H9 (cell line): ENCODE measurements around the gene FREM1. TPM values are rescaled to one million over a fixed set of nuclear protein-coding genes. Genes with fewer than 3 reads are reported as not detected.

Experiments used
- DNase-seq: peaks from one replicate; pipeline ENCODE4 v3.0.0-alpha.2; 2017
- H2AFZ ChIP-seq: one replicate; pipeline ENCODE4 v1.6.1; 2013; ENCODE audit warnings: mild to moderate bottlenecking, low read length, control low read depth, moderate library complexity
- H2AK5ac ChIP-seq: 2 replicates; pipeline ENCODE4 v1.6.1; 2013; ENCODE audit warnings: low read length, control low read depth, mixed read lengths; ENCODE audit not compliant: insufficient read length
- H2BK120ac ChIP-seq: one replicate; pipeline ENCODE4 v1.6.1; 2013; ENCODE audit warnings: low read depth, mild to moderate bottlenecking, low read length, control low read depth, inconsistent platforms; ENCODE audit not compliant: poor library complexity, severe bottlenecking
- H2BK12ac ChIP-seq: 2 replicates; pipeline ENCODE4 v1.6.1; 2013; ENCODE audit warnings: low read length, control low read depth, mixed read lengths, low read depth; ENCODE audit not compliant: insufficient read length
- H2BK15ac ChIP-seq: 2 replicates; pipeline ENCODE4 v1.6.1; 2013; ENCODE audit warnings: low read depth, low read length, control low read depth
- H2BK20ac ChIP-seq: one replicate; pipeline ENCODE4 v1.6.1; 2013; ENCODE audit warnings: low read depth, mild to moderate bottlenecking, low read length, control low read depth, inconsistent platforms; ENCODE audit not compliant: poor library complexity, severe bottlenecking
- H2BK5ac ChIP-seq: 2 replicates; pipeline ENCODE4 v1.6.1; 2013; ENCODE audit warnings: low read length, control low read depth, mixed read lengths; ENCODE audit not compliant: insufficient read length
- H3K14ac ChIP-seq: 2 replicates; pipeline ENCODE4 v1.6.1; 2013; ENCODE audit warnings: low read length, control low read depth; ENCODE audit not compliant: insufficient read depth
- H3K18ac ChIP-seq: 2 replicates; pipeline ENCODE4 v1.6.1; 2013; ENCODE audit warnings: low read depth, mild to moderate bottlenecking, mixed read lengths, low read length, control low read depth; ENCODE audit not compliant: insufficient read length
- H3K23ac ChIP-seq: 2 replicates; pipeline ENCODE4 v1.6.1; 2013; ENCODE audit warnings: low read length, control low read depth, mixed read lengths, low read depth; ENCODE audit not compliant: insufficient read length
- H3K23me2 ChIP-seq: 2 replicates; pipeline ENCODE4 v1.6.1; 2013; ENCODE audit warnings: low read depth, mild to moderate bottlenecking, mixed read lengths, low read length, control low read depth; ENCODE audit not compliant: insufficient read length, poor library complexity, severe bottlenecking
- H3K27ac ChIP-seq: 2 replicates; pipeline ENCODE4 v1.5.1; 2013; ENCODE audit warnings: low read length, control low read depth, mixed read lengths, low read depth; ENCODE audit not compliant: insufficient read length
- H3K27me3 ChIP-seq: 2 replicates; pipeline ENCODE4 v1.6.1; 2013; ENCODE audit warnings: low read length, control low read depth, inconsistent platforms; ENCODE audit not compliant: insufficient read depth
- H3K4ac ChIP-seq: 2 replicates; pipeline ENCODE4 v1.6.1; 2013; ENCODE audit warnings: low read depth, mild to moderate bottlenecking, control low read depth, inconsistent platforms, low read length, moderate library complexity
- H3K4me1 ChIP-seq: 2 replicates; pipeline ENCODE4 v1.6.1; 2013; ENCODE audit warnings: low read length, control low read depth, inconsistent platforms; ENCODE audit not compliant: insufficient read depth
- H3K4me2 ChIP-seq: 2 replicates; pipeline ENCODE4 v1.6.1; 2013; ENCODE audit warnings: low read length, control low read depth, mixed read lengths; ENCODE audit not compliant: insufficient read length, insufficient read depth
- H3K56ac ChIP-seq: 2 replicates; pipeline ENCODE4 v1.6.1; 2013; ENCODE audit warnings: low read depth, mild to moderate bottlenecking, mixed read lengths, low read length, control low read depth; ENCODE audit not compliant: insufficient read length
- H3K79me1 ChIP-seq: 2 replicates; pipeline ENCODE4 v1.6.1; 2013; ENCODE audit warnings: low read depth, mild to moderate bottlenecking, moderate library complexity, low read length, control low read depth, inconsistent platforms; ENCODE audit not compliant: insufficient read depth, poor library complexity, severe bottlenecking
- H3K79me2 ChIP-seq: 2 replicates; pipeline ENCODE4 v1.6.1; 2013; ENCODE audit warnings: low read length, control low read depth, inconsistent platforms; ENCODE audit not compliant: insufficient read depth
- H3K9ac ChIP-seq: 2 replicates; pipeline ENCODE4 v1.6.1; 2013; ENCODE audit warnings: low read length, control low read depth, mixed read lengths; ENCODE audit not compliant: insufficient read length; ENCODE audit errors: extremely low read depth
- H3K9me3 ChIP-seq: one replicate; pipeline ENCODE4 v1.6.1; 2013; ENCODE audit warnings: low read depth, low read length, inconsistent platforms; ENCODE audit not compliant: control insufficient read depth
- H3T11ph ChIP-seq: one replicate; pipeline ENCODE4 v1.6.1; 2013; ENCODE audit warnings: mild to moderate bottlenecking, low read length, control low read depth, inconsistent platforms
- H4K20me1 ChIP-seq: one replicate; pipeline ENCODE4 v1.6.1; 2013; ENCODE audit not compliant: control insufficient read depth, insufficient read length, insufficient read depth
- H4K5ac ChIP-seq: 2 replicates; pipeline ENCODE4 v1.6.1; 2013; ENCODE audit warnings: low read depth, mild to moderate bottlenecking, mixed read lengths, low read length, control low read depth; ENCODE audit not compliant: insufficient read length
- H4K8ac ChIP-seq: replicated peaks from 2 replicates; pipeline ENCODE4 v1.6.1; 2013; ENCODE audit warnings: low read length, control low read depth, mixed read lengths, low read depth; ENCODE audit not compliant: insufficient read length
- H4K91ac ChIP-seq: 2 replicates; pipeline ENCODE4 v1.6.1; 2013; ENCODE audit warnings: low read depth, mild to moderate bottlenecking, moderate library complexity, mixed read lengths, low read length, control low read depth; ENCODE audit not compliant: insufficient read length
- H3K27ac Mint-ChIP-seq, 3 experiments: 2 replicates in 2 of 3; 3 replicates in 1 of 3; pipeline ENCODE4 v1.8.0; 2020 to 2021; ENCODE audit warnings: mixed read lengths in 3 of 3, mild to moderate bottlenecking in 1 of 3, moderate library complexity in 1 of 3
- H3K27me3 Mint-ChIP-seq: 2 replicates; pipeline ENCODE4 v1.8.0; 2021; ENCODE audit warnings: low read depth, mild to moderate bottlenecking, moderate library complexity, mixed read lengths
- H3K36me3 Mint-ChIP-seq, 3 experiments: 2 replicates in 2 of 3; 3 replicates in 1 of 3; pipeline ENCODE4 v1.8.0; 2020 to 2021; ENCODE audit warnings: low read depth in 3 of 3, mixed read lengths in 3 of 3; ENCODE audit not compliant: insufficient read depth in 1 of 3
- H3K4me1 Mint-ChIP-seq, 2 experiments: 2 replicates each; pipeline ENCODE4 v1.8.0; 2020; ENCODE audit warnings: mixed read lengths in 2 of 2
- H3K4me3 Mint-ChIP-seq, 2 experiments: 2 replicates in 1 of 2; 3 replicates in 1 of 2; pipeline ENCODE4 v1.8.0; 2020 to 2021; ENCODE audit warnings: mild to moderate bottlenecking in 2 of 2, mixed read lengths in 2 of 2, moderate library complexity in 1 of 2
- H3K9me3 Mint-ChIP-seq, 2 experiments: 2 replicates in 1 of 2; 3 replicates in 1 of 2; pipeline ENCODE4 v1.8.0; 2020; ENCODE audit warnings: mild to moderate bottlenecking in 2 of 2, mixed read lengths in 2 of 2, moderate library complexity in 1 of 2
- CTCF ChIP-seq: fragments of 200-600 bp; sonication (generic); conservative IDR thresholded peaks from 3 replicates; pipeline ENCODE4 v1.8.0; 2021; ENCODE audit warnings: antibody characterized with exemption, mild to moderate bottlenecking
- WGBS: extraction: QIAGEN DNeasy Blood & Tissue Kit; methylation state at CpG from one replicate; pipeline ENCODE4 v1.1.7; 2013; ENCODE audit warnings: missing lambda C conversion rate, low lambda C conversion rate, mixed read lengths; ENCODE audit not compliant: insufficient read length; ENCODE audit errors: extremely low coverage; 5-methylcytosine and 5-hydroxymethylcytosine counted together
- total RNA-seq: library from RNA; stranded (reverse); gene quantifications from 2 replicates; pipeline ENCODE4 v1.2.1, GENCODE V29; 2021

FREM1 gene
- total RNA-seq, 1 experiment from 2014 or later: 0.44 TPM

GRCh38 chr9:14719231-14719923 is 190.9 kb downstream of the FREM1 start:
- no CpG with 5 or more reads among the region's 8 CpGs for WGBS
- Histone ChIP-seq H3K4ac (no peak overlapping the region), H2AFZ (no peak overlapping the region), H2BK5ac (no peak overlapping the region), H3K23ac (no peak overlapping the region), H2AK5ac (no peak overlapping the region), H3K14ac (no peak overlapping the region), H2BK12ac (no peak overlapping the region), H3T11ph (no peak overlapping the region), H3K79me1 (no peaks in the 10 kb centered on the region), H4K8ac (no peak overlapping the region), H3K9me3 (no peaks in the 10 kb centered on the region), H4K91ac (no peak overlapping the region), H3K18ac (no peak overlapping the region), H3K56ac (no peak overlapping the region), H3K27me3 (peaks cover 16% of the 10 kb centered on the region; the same call in 1 of the 2 replicates), H3K9ac (no peak overlapping the region), H2BK120ac (no peak overlapping the region), H4K20me1 (no peaks in the 10 kb centered on the region), H2BK15ac (no peak overlapping the region), H4K5ac (no peak overlapping the region), H3K27ac (no peak overlapping the region), H3K4me1 (peaks cover 9% of the 10 kb centered on the region; the same call in 1 of the 2 replicates), H3K23me2 (no peaks in the 10 kb centered on the region), H2BK20ac (no peak overlapping the region), H3K79me2 (no peaks in the 10 kb centered on the region), H3K4me2 (no peak overlapping the region)
- DNase-seq: no peak
- Mint-ChIP-seq H3K9me3 (no peaks in the 10 kb centered on the region; a peak in 1 of 5 replicates), H3K4me1 (peaks cover 26 to 37% of the 10 kb centered on the region in 2 experiments), H3K27me3 (peaks cover 54% of the 10 kb centered on the region), H3K36me3 (peaks cover 0 to 1% (median 0%) of the 10 kb centered on the region in 3 experiments; a peak in 2 of 7 replicates), H3K4me3 (peak overlapping the region in 1 of 2 experiments; percentile 5; a peak in 2 of 5 replicates), H3K27ac (no peak overlapping the region)
- TF ChIP-seq CTCF: no peak
